ENCODE measurements around the gene CAMTA1. TPM values are rescaled to one million over a fixed set of nuclear protein-coding genes. Genes with fewer than 3 reads are reported as not detected.
A peak's percentile ranks its signal among the peaks of the same experiment; 100 is the strongest.
"Not testable (repeated sequence)": the region's sequence is repeated elsewhere in the genome, so short reads cannot be mapped to it uniquely, and the experiment has no call there.

CAMTA1 gene
- total RNA-seq, 2 experiments from 2014 or later, result 39.3 to 48.8 TPM

GRCh38 chr1:7771823-7772299, 986.6 kb downstream of the CAMTA1 start:
- no peak for DNase-seq
- Mint-ChIP-seq H3K4me3 (peak overlapping the region; percentile 81), H3K4me1 (peaks cover 34% of the 10 kb centered on the region), H3K27me3 (peaks cover 21% of the 10 kb centered on the region), H3K27ac (peak overlapping the region; percentile 89), H3K9me3 (no peaks in the 10 kb centered on the region), H3K36me3 (ENCODE audit: low read depth) (peaks cover 24% of the 10 kb centered on the region)
- ChIA-PET CTCF (interaction anchor here (0.5 kb wide), 1 partner anchor 170 kb away, joined by 3 read pairs; no protein-coding TSS in a partner anchor), POLR2A (no interaction called here)

GRCh38 chr1:7777591-7777990, 992.3 kb downstream of the CAMTA1 start:
- Mint-ChIP-seq H3K27me3 (no peaks in the 10 kb centered on the region), H3K36me3 (ENCODE audit: low read depth) (peaks cover 53% of the 10 kb centered on the region), H3K4me1 (peaks cover 42% of the 10 kb centered on the region), H3K27ac (no peak overlapping the region), H3K4me3 (no peak overlapping the region), H3K9me3 (no peaks in the 10 kb centered on the region)
- DNase-seq, result no peak
- ChIA-PET CTCF (no interaction called here), POLR2A (no interaction called here)

DNA sequence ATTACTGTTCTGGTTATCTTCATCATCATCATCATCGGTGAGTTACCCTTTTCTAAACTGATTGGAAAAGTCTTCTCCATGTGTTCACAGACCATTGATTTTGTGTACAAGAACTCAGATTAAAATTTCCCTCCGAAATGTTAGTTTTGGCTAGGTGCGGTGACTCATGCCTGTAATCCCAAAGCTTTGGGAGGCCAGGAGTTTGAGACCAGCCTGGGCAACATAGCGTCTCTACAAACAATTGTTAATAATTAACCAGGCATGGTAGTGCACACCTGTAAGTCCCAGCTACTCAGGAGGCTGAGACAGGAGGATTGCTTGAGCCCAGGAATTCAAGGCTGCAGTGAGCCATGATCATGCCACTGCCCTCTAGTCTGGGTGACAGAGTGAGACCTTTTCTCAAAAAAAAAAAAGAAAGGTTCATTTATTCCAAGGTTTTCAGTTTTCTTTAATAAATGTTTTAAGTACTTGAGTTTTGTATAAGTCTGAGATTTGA, 992.9 kb downstream of the CAMTA1 start:
- Mint-ChIP-seq H3K27me3 (no peaks in the 10 kb centered on the region), H3K4me1 (peaks cover 41% of the 10 kb centered on the region), H3K4me3 (no peak overlapping the region), H3K36me3 (ENCODE audit: low read depth) (peaks cover 51% of the 10 kb centered on the region), H3K9me3 (no peaks in the 10 kb centered on the region), H3K27ac (no peak overlapping the region)
- ChIA-PET POLR2A (no interaction called here), CTCF (no interaction called here)
- DNase-seq, result no peak

DNA sequence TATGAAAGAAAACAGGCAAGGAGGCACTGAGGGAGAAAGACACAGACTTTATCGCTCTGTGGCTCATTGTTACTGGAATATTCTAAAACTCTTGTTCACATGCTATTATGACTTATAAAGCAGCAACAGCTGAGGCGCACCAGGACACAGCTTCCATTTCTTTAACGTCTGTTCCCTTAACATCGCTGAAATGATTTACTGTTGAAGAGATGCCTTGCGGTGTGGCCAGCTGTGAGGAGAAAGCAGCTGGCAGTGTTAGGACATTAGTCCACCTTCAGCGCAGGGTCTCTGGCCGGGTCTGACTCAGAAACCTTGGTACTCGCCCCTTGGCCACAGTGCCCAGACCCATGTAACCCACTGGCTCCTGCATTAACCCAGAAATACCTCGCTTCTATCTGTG, 995.7 kb downstream of the CAMTA1 start:
- Mint-ChIP-seq H3K27ac (no peak overlapping the region), H3K4me3 (no peak overlapping the region), H3K36me3 (ENCODE audit: low read depth) (peaks cover 33% of the 10 kb centered on the region), H3K27me3 (peaks cover 3% of the 10 kb centered on the region), H3K9me3 (no peaks in the 10 kb centered on the region), H3K4me1 (peaks cover 31% of the 10 kb centered on the region)
- POLR2A ChIA-PET, result no interaction called here
- DNase-seq, result no peak
- CTCF ChIA-PET, result no interaction called here

DNA sequence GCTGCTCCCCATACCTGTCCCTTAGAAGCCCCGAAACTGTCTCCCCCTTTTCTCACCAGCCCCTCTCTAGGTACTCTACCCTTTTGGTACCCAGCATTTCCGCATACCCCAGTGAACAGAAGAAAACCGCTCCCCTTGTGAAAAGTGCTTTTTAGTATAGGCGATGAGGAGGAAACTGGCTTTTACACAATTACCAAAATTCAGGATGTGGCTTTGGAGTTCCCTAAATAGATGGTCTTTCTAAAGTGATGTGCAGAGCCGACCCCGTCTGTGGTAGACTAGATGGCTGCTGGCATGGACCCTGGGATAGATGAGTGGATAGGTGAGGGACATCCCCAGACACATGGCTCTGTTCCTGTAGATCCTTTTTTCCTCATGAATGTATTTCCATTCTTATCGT, 996.2 kb downstream of the CAMTA1 start:
- peaks cover 3% of the 10 kb centered on the region for H3K27me3 Mint-ChIP-seq
- peak overlapping the region; percentile 87 for H3K27ac Mint-ChIP-seq
- ChIA-PET POLR2A (no interaction called here), CTCF (no interaction called here)
- peaks cover 31% of the 10 kb centered on the region for H3K36me3 Mint-ChIP-seq (ENCODE audit: low read depth)
- no peak for DNase-seq
- H3K4me1 Mint-ChIP-seq, result peaks cover 29% of the 10 kb centered on the region
- H3K4me3 Mint-ChIP-seq, result peak overlapping the region; percentile 10
- no peaks in the 10 kb centered on the region for H3K9me3 Mint-ChIP-seq

DNA sequence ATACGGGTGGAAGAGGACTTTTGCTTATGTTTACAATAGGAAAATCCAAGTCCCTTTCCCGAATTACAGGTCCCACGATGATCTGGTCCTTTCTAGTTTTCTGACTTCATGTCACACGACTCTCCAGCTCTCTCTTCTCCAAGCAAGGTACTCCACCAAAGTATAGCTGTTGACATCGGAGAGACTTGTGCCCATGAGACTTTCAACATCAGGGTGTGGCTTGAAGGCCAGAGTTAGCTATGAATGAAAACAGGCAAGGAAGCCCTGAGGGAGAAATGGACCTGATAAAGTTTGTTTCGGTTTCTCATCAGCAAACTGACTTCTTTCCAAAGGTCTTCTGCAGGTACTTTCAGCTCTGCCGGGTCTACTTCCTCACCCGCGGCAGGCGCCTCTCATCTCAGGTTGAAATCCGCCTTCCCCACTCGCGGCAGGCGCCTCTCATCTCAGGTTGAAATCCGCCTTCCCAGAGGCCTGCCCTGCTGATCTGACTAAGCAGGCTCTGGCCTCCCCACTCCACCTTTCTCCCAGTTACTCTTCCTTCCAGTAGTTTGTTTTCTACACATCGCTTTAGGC, 996.8 kb downstream of the CAMTA1 start:
- peaks cover 3% of the 10 kb centered on the region for H3K27me3 Mint-ChIP-seq
- POLR2A ChIA-PET, result no interaction called here
- H3K4me3 Mint-ChIP-seq, result peak overlapping the region; percentile 72
- peak; percentile 33 for DNase-seq
- CTCF ChIA-PET, result no interaction called here
- H3K4me1 Mint-ChIP-seq, result peaks cover 29% of the 10 kb centered on the region
- H3K9me3 Mint-ChIP-seq, result no peaks in the 10 kb centered on the region
- peaks cover 27% of the 10 kb centered on the region for H3K36me3 Mint-ChIP-seq (ENCODE audit: low read depth)
- peak overlapping the region; percentile 87 for H3K27ac Mint-ChIP-seq

- ChIA-PET POLR2A (no interaction called here), CTCF (no interaction called here)
- Mint-ChIP-seq H3K27ac (peak overlapping the region; percentile 87), H3K4me1 (peaks cover 29% of the 10 kb centered on the region), H3K9me3 (no peaks in the 10 kb centered on the region), H3K27me3 (peaks cover 3% of the 10 kb centered on the region), H3K36me3 (ENCODE audit: low read depth) (peaks cover 16% of the 10 kb centered on the region), H3K4me3 (peak overlapping the region; percentile 72)
- no peak for DNase-seq
Measured at GRCh38 chr1:7783178-7783711, 998.0 kb downstream of the CAMTA1 start.

- ChIA-PET POLR2A (no interaction called here), CTCF (interaction anchor here (0.6 kb wide), 1 partner anchor 61 kb away, joined by 3 read pairs; no protein-coding TSS in a partner anchor)
- H3K36me3 Mint-ChIP-seq (ENCODE audit: low read depth), result peaks cover 13% of the 10 kb centered on the region
- peaks cover 3% of the 10 kb centered on the region for H3K27me3 Mint-ChIP-seq
- H3K27ac Mint-ChIP-seq, result peak within 1 kb of the TSS; percentile 87
- peak within 1 kb of the TSS; percentile 72 for H3K4me3 Mint-ChIP-seq
- peak; percentile 87 for DNase-seq
- peaks cover 29% of the 10 kb centered on the region for H3K4me1 Mint-ChIP-seq
- no peaks in the 10 kb centered on the region for H3K9me3 Mint-ChIP-seq
Measured at GRCh38 chr1:7783826-7784491, 998.7 kb downstream of the CAMTA1 start, which contains the start of gene PER3. PER3 (plus strand) TSS chr1:7784291; CDS start chr1:7784878, 587 bp downstream.

DNA sequence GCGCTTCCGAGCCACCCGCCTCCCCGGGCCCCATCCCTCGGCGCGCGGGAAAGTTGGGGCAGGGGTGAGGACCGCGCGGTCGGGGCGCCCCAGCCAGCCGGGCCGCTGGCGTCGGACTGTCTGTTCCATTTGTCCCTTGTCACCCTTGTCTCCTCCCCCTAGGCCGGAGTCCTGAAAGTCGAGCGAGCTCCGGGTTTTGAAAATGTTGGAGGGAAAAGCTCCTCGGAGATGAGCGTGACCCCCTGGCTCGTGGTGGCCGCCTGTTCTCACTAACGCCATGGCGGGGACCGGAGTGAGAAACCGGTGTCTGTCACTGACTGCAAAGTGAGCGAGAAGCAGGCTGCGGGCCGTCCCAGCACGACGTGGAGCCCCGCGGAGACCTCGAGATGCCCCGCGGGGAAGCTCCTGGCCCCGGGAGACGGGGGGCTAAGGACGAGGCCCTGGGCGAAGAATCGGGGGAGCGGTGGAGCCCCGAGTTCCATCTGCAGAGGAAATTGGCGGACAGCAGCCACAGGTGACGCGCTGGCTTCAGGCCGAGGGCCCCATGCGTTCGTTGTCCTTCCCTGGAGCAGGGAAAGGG, 999.3 kb downstream of the CAMTA1 start:
- no peak for DNase-seq
- H3K36me3 Mint-ChIP-seq (ENCODE audit: low read depth), result peaks cover 9% of the 10 kb centered on the region
- peaks cover 2% of the 10 kb centered on the region for H3K9me3 Mint-ChIP-seq
- POLR2A ChIA-PET, result no interaction called here
- peaks cover 29% of the 10 kb centered on the region for H3K4me1 Mint-ChIP-seq
- H3K27ac Mint-ChIP-seq, result no peak overlapping the region
- peak overlapping the region; percentile 57 for H3K4me3 Mint-ChIP-seq
- H3K27me3 Mint-ChIP-seq, result peaks cover 3% of the 10 kb centered on the region
- CTCF ChIA-PET, result no interaction called here

DNA sequence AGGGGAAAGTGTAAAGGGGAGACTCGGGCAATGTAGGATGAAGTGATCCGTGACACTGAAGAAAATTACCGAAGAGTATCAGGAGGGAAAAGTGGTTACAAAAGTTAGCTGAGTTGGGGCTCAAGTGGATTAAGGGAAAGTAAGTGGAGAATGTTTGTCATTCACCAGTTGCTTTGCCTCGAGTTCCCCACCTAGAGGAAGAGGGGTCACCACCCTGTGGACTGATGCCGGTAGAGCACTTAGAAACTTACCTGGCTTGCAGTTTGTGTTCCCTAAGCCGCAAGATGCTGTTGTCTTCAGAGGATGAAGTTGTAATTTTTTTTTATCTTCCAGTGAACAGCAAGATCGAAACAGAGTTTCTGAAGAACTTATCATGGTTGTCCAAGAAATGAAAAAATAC, 999.9 kb downstream of the CAMTA1 start:
- no peak for DNase-seq
- CTCF ChIA-PET, result no interaction called here
- H3K4me1 Mint-ChIP-seq, result peaks cover 29% of the 10 kb centered on the region
- peaks cover 3% of the 10 kb centered on the region for H3K27me3 Mint-ChIP-seq
- peaks cover 11% of the 10 kb centered on the region for H3K36me3 Mint-ChIP-seq (ENCODE audit: low read depth)
- H3K9me3 Mint-ChIP-seq, result peaks cover 7% of the 10 kb centered on the region
- POLR2A ChIA-PET, result no interaction called here
- H3K4me3 Mint-ChIP-seq, result peak overlapping the region; percentile 57
- H3K27ac Mint-ChIP-seq, result no peak overlapping the region

DNA sequence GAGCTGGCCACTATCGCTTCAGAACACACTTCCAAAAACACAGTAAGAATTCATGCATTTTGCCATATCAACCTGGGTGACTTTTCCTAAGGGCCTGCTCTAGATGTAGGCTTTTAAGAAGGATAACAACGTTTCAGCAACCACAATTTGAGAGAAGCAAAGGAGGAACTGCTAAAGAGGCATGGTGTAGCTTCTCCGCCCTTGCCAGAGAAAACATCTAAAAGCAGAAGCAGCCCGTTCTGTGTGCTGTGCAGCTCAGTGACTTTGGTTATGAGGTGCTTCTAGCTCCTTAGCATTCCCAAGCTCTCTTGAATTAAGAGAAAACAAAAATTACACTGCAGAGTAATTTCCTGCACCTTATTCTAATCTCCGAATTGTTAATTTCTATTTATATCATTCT, 1001.5 kb downstream of the CAMTA1 start:
- Mint-ChIP-seq H3K27me3 (peaks cover 3% of the 10 kb centered on the region), H3K36me3 (ENCODE audit: low read depth) (peaks cover 13% of the 10 kb centered on the region), H3K4me3 (no peak overlapping the region), H3K27ac (no peak overlapping the region), H3K4me1 (peaks cover 17% of the 10 kb centered on the region), H3K9me3 (peaks cover 19% of the 10 kb centered on the region)
- ChIA-PET POLR2A (no interaction called here), CTCF (no interaction called here)
- no peak for DNase-seq

DNA sequence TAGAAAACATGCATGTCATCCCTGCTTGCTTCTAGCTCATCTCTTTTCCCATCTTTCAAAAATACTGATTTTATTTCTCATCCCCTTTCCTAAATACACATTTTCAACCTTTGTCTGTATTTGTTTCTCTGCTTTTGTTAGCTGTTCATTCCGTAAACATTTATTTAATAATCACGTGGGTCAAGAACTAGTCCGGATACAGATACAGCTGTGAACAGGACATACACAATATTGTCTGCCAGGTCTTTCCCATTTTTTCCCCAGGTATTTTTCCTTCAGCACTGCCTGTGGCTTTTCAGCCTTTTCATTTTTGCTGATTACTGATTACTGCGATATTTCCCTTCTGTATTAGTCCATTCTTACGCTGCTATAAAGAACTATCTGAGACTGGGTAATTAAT, 1004.6 kb downstream of the CAMTA1 start:
- Mint-ChIP-seq H3K4me1 (peaks cover 4% of the 10 kb centered on the region), H3K36me3 (ENCODE audit: low read depth) (peaks cover 13% of the 10 kb centered on the region), H3K27me3 (peaks cover 3% of the 10 kb centered on the region), H3K27ac (no peak overlapping the region), H3K4me3 (no peak overlapping the region), H3K9me3 (peaks cover 24% of the 10 kb centered on the region)
- ChIA-PET POLR2A (no interaction called here), CTCF (no interaction called here)
- DNase-seq, result no peak

DNA sequence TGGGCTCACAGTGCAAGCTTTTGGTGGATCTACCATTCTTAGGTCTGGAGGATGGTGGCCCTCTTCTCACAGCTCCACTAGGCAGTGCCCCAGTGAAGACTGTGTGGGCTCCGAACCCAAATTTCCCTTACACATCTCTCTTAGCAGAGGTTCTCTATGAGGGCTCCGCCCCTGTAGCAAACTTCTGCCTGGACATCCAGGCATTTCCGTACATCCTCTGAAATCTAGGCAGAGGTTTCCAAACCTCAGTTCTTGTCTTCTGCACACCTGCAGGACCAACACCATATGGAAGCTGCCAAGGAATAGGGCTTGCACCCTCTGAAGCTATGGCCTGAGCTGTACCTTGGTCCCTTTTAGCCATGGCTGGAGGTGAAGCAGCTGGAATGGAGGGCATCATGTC, 1005.8 kb downstream of the CAMTA1 start:
- CTCF ChIA-PET, H3K4me1 Mint-ChIP-seq, DNase-seq, POLR2A ChIA-PET, H3K27me3 Mint-ChIP-seq, H3K27ac Mint-ChIP-seq, H3K4me3 Mint-ChIP-seq: not testable (repeated sequence)
- Mint-ChIP-seq H3K9me3 (peaks cover 24% of the 10 kb centered on the region), H3K36me3 (ENCODE audit: low read depth) (peaks cover 13% of the 10 kb centered on the region)
